GM18507 (cell line): ENCODE measurements around the gene TOB1.

Experiments used
- DNase-seq: peaks from one replicate; pipeline ENCODE4 v3.0.0; 2011; ENCODE audit warnings: low read depth; ENCODE audit not compliant: insufficient read length; ENCODE audit errors: extremely low spot score
- FAIRE-seq: peaks from 2 replicates; lab custom pipeline; 2011; peaks lifted over from hg19 to GRCh38; lab: Jason Lieb, UNC

Gene TOB1

DNA sequence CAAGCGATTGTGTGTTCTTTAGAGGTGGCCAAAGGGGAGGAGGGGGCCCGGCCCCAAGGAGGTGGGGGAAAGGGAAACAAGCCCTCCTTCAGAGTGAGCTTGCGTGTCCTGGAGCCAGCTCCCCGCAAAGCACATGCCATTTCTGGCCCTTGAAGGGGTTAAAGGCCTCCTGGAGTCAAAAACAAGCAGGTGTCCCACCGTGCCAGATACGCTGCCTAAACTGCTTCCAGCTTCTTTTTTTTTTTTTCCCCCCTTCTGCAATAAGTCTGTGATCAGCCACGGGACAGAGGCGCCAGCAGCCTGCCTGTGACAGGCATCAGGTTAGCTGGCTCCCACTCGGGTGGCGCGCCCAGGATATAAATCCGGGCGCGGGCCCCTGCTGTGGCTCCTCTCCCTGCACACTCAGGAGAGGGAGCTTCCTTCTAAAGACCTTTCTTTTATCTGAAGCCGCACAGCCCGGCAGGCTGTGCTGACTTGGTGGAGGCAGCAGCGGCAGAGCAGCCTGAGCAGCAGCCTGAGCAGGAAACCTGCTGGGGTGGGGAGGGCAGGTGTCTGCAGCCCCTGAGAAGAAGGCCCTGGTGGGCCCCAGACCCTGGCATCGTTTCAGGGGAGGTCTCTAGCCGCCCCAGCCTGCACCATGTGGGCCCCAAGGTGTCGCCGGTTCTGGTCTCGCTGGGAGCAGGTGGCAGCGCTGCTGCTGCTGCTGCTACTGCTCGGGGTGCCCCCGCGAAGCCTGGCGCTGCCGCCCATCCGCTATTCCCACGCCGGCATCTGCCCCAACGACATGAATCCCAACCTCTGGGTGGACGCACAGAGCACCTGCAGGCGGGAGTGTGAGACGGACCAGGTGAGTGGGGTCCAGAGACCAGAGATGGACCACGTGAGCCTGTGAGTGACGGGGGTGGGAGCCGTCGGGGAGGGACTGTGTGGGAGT lies 30.6 kb downstream of the TOB1 start, which contains the start of gene WFIKKN2:
TSS of gene WFIKKN2 (plus strand) at position 286 of the 934 bp plus-strand sequence. CDS start at position 638, 352 bp downstream.
- no peak for DNase-seq
- FAIRE-seq: no peak

DNA sequence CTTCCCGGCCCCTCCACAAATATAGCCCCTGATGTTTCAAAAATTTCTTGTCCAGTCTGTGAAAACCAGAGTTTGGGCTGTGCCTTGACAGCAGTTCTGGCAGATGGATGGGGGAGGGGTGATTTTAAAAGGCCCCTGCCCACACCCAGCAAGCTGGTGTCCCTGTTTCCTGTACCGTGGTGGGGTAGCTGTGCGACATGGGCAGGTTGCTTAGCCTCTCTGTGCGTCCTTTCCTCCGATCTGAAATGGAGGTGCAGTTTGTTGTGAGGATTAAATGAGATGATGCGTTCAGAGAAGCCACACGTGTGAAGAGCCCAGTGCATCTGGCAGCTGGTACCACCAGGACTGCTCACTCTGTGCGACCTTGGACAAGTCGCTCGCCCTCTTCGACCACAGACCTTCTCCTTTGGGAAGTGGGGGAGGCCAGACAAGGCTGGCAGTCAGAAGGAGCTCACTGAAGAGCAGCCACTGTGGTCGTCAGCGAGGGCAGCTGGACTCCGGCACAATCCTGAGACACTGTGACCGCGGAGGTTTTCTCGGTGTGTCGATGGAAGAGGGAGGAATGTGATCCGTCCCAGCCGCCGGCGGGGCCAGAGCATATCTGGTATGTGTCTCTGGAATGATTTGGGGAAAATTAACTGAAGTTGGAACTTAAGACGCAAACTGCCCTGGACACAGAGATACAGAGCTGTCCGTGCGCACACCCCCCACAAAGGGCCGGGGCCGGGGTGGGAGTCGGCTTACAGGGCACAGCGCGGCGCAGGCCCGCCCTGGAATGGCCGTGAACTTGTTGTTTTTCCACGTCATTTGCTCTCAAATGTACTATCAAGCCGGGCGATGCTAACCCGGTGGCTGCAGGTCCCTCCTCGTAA lies 31.5 kb downstream of the TOB1 start:
- DNase-seq (no peak), FAIRE-seq (no peak)

DNA sequence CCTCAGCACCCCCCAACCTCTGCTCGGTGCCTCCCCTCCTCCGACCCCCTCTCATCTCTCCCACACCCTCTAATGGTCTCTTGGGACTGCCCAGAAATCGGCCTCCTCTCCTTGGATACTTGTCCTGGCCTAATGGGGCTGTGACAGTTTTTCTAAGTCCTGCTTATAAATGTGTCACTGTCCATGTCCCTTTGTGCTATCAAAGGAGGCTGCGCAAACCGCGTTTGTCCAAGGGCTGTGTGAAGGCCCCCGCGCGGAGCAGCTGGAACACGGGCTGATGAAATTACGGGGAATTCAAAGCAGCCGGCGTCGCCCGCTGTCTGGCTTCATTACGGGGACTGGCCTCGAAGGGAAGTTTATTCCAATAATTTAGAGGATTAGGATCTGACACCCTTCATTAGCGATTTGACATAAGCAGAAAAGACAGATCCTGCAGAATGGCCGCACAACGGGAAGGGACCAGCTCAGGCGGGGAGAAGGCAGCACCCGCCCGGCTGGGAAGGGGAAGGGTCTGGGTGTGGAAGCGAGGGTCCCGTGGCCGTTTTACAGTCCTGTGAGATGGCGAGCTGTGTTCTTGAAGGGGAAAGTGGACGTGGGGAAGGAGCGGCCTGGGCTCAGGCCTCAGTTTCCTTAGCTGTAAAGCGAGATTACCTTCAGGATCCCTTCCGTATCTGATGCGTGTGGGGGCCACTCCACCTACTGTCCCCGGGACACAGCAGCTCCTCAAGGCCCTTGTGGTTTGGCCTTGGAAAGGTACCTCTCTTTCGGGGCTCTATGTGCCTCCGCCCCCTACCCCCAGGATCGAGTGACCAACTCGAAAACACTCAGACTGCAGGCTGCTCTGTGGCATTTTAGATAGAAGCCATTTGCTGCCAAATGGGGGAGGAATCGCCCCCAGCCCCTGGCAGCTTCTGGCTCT lies 32.4 kb downstream of the TOB1 start:
- DNase-seq: no peak

DNA sequence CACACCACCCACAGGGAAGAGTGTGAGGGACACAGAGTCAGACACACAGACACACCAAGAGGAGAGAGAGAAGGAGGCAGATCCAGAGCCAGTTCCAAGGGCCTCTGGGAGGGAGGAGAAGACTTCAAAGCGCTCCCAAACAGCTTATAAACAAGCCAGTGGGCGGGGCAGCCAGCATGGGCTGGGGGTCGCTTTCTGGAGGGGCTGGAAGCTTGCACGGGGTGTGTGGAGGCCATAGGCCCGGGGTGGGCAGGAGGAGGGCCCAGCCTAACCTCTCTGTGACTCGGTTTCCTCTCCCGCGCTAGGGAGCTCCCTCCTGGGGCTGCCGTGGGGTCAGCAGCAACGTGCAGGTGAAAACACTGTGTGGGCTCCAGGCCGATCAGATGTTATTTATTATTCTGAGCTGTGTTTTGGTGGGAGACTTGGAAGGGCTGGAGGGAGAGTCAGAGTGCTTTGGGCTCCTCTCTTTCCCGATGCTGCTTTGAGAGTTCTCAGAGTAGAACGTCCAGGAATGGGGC lies 33.2 kb downstream of the TOB1 start:
- FAIRE-seq (no peak), DNase-seq (no peak)

More for the DNA sequence above, 32.4 kb downstream of the TOB1 start:
- no peak for FAIRE-seq

DNA sequence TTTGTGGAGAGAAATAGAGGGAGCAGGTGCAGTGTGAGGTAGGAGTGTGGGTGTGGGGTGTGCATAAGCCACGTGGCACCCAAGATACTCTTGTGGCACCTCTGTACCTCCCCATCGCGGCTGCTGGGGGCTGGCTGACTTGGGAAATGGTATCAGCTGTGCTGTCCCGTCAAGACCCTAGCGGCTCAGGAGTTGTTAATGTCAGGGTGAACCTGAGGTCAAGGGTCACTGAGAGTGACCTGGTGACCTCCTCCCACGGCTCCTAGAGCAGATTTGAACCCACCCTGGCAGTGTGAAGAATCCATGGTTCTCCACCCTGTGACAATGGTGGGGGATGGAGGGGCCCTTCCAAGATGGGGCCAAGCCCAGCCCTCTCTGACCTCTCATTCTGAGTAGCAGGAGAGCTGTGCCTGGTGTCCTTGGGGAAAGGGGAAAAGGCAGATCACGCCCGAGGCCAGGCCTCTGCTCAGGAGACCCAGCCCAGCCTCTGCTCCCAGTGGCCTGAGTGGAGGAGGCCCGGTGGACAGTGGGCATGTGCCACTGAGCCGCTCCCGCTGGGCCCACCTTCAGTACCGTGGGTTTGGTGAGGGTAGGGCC lies 33.8 kb downstream of the TOB1 start:
- no peak for FAIRE-seq
- DNase-seq: no peak

DNA sequence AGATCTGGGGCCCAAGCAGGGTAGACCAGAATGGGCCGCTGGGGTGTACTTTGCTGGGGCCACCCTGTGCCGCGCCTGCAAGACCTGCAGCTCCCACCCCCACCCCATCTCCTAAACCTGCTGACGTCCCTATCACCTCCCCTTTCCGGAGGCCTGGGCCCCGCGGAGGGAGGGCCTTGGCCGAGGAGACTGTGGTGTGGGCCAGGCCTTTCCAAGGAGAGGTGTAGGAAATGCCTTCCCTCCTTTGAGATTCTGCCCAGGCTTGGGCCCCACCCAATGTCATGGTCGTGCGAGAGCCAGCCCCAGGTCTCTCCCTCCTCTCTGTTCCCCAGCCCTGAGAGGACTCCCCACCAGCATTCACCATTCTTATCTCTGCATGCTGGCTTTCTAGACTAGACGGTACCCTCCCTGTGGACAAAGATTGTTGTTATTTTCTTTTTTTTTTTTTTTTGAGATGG lies 34.7 kb downstream of the TOB1 start:
- FAIRE-seq (no peak), DNase-seq (no peak)

- DNase-seq: no peak
- no peak for FAIRE-seq
Observed at GRCh38 chr17:50830994-50831393, 35.2 kb downstream of the TOB1 start.

GRCh38 chr17:50830352-50830751 lies 35.8 kb downstream of the TOB1 start:
- no peak for FAIRE-seq
- DNase-seq: no peak

DNA sequence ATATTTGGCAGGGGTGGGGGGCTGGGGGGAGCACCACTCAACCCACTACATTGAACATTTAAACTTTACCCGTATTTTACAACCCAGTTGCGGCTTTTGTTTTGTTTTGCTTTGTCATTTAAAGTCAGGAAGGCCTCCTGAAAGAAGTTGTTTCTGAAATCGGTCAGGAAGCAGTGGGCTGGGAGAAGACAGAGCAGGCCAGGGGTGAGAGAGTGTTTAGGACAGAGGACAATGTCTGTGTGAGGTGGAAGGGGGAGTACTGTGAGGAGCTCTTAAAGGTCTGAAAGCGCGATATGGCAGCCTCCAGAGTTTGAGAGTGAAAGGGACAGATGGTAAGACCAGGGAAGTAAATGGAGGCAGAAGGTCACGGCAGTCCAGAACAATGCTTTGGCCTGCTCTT lies 36.8 kb downstream of the TOB1 start:
- DNase-seq: no peak
- FAIRE-seq: no peak

GRCh38 chr17:50828508-50829170 lies 37.5 kb downstream of the TOB1 start:
- DNase-seq (no peak), FAIRE-seq (peak; percentile 29)

DNA sequence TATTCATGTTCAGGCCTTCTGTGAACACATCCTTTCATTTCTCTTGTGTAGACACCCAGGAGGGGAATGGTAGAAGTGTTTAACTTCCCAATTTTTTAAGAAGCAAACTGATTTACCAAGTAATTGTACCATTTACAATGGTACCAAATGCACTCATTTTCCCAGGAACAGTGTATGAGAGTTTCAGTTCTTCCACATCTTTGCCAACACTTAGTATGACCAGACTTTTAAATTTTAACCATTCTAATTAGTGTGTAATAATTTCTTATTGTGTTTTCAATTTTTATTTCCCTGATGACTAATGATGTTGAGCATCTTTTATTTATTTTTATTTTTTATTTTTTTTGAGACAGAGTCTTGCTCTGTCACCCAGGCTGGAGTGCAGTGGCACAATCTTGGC lies 41.0 kb downstream of the TOB1 start:
- DNase-seq (no peak), FAIRE-seq (no peak)

- no peak for FAIRE-seq
- no peak for DNase-seq
Observed at GRCh38 chr17:50824429-50824828, 41.7 kb downstream of the TOB1 start.

DNA sequence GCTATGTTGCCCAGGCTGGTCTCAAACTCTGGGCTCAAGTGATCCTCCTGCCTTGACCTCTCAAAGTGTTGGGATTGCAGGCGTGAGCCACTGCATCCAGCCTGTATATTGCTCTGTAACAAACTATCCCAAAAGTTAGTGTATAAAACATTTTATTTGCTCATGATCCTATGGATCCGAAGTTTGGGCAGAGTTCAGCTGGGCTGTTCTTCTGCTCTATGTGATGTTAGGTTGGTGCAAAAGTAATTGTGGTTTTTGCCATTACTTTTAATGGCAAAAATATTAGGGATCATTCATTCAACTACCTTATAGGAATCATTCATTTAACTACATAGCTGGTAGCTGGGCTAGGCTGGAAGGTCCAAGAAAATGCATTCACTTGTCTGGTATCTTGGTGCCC lies 43.6 kb downstream of the TOB1 start:
- FAIRE-seq (no peak), DNase-seq (no peak)

- DNase-seq (no peak), FAIRE-seq (no peak)
Observed at GRCh38 chr17:50820651-50821050, 45.5 kb downstream of the TOB1 start.

DNA sequence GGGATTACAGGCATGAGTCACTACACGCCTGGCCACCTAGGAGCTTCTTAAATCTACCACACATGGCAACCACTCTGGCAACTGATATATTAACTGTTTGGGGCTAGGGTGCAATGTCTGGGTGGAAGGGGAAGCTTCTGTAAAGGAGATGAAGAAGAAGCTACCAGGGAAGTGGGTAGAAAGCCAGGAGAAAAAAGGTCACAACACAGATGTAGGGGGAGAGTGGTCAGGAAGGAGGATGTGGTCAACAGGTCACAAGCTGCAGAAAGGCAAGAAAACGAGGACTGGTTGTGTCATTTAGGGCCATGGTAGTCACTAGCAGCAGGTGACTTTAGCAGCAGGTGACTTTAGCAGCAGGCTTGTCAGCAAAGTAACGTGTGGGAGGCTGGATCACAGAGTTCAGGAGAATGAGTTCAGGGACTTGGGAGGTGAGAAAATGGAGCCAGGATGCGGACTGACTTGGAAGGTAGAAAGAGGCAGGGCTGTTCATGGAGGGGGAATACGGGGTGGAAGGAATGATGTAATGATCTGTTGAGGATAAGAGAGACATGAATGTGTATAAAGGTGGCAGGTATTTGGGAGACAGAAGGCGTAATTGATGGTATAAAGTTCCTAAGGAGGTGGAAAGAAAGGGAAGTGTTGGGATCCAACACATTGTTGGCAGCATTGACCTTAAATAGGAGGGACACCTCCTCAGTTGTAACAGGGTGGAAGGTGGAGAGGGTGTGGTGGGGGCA lies 47.1 kb downstream of the TOB1 start:
- DNase-seq (no peak), FAIRE-seq (no peak)

GRCh38 chr17:50818261-50818660 lies 47.9 kb downstream of the TOB1 start:
- DNase-seq: no peak
- no peak for FAIRE-seq

GRCh38 chr17:50817838-50818237 lies 48.3 kb downstream of the TOB1 start:
- FAIRE-seq: no peak
- DNase-seq: no peak
